Vagina (tissue), 2 donors: ENCODE results near the gene MARCHF6. TPM values are rescaled to one million over a fixed set of nuclear protein-coding genes. Genes with fewer than 3 reads are reported as not detected.
"Not testable (repeated sequence)": the region's sequence is repeated elsewhere in the genome, so short reads cannot be mapped to it uniquely, and the experiment has no call there.

Experiments used
- DNase-seq, 2 donors: peaks; one replicate each; pipeline ENCODE4 v3.0.0-alpha.2; 2017; ENCODE audit errors: extremely low spot score in 2 of 2
- H3K27ac ChIP-seq: fragments of 200-600 bp; sonication (generic); one replicate; pipeline ENCODE4 v1.5.1; 2019
- H3K27me3 ChIP-seq: fragments of 200-600 bp; sonication (generic); one replicate; pipeline ENCODE4 v1.5.1; 2019
- H3K36me3 ChIP-seq, 2 donors: fragments of 200-600 bp; sonication (generic); one replicate each; pipeline ENCODE4 v1.5.1; 2017 to 2019
- H3K4me1 ChIP-seq: fragments of 200-600 bp; sonication (generic); one replicate; pipeline ENCODE4 v1.5.1; 2019
- H3K4me3 ChIP-seq, 2 donors: fragments of 200-600 bp; sonication (generic); 1 replicate in 1 of 2; 2 replicates in 1 of 2; pipeline ENCODE4 v1.5.1; 2016 to 2019
- H3K9me3 ChIP-seq: fragments of 200-600 bp; sonication (generic); one replicate; pipeline ENCODE4 v1.5.1; 2019
- CTCF ChIP-seq, 3 experiments: fragments of 450-650 bp in 2 of 3; fragments of 200-600 bp in 1 of 3; sonication (generic) in 1 of 3; IDR thresholded peaks; one replicate each; pipeline ENCODE4 v1.5.1; 2017 to 2019; ENCODE audit warnings: antibody characterized with exemption in 3 of 3, mild to moderate bottlenecking in 2 of 3, moderate library complexity in 2 of 3
- POLR2A ChIP-seq, 2 donors: fragments of 450-650 bp; IDR thresholded peaks; one replicate each; pipeline ENCODE4 v1.6.1; 2017; ENCODE audit warnings: antibody characterized with exemption in 2 of 2, mild to moderate bottlenecking in 2 of 2, moderate library complexity in 2 of 2
- POLR2AphosphoS5 ChIP-seq, 2 donors: sonication (generic); formaldehyde crosslinking; IDR thresholded peaks; one replicate each; pipeline ENCODE4 v1.9.0; 2017; ENCODE audit warnings: antibody characterized with exemption in 2 of 2, mild to moderate bottlenecking in 2 of 2, low read depth in 1 of 2; ENCODE audit not compliant: insufficient read depth in 1 of 2
- intact Hi-C: fragments of 100-400 bp; cut with DNase I; formaldehyde crosslinking; loops from one replicate; pipeline ENCODE4 v1.15.1; 2023
- total RNA-seq: library from RNA; depleted of rRNA; stranded (reverse); fragments of >200 nt; gene quantifications from one replicate; pipeline ENCODE4 v1.2.3, GENCODE V29; 2016

The MARCHF6 gene
- total RNA-seq, 1 donor from 2014 or later = 68.8 TPM

- no peak overlapping the region for H3K27ac ChIP-seq
- no peaks in the 10 kb centered on the region for H3K36me3 ChIP-seq
- no peak for DNase-seq
- intact Hi-C loops = no loop called here
- no peak overlapping the region for H3K4me3 ChIP-seq
- no peaks in the 10 kb centered on the region for H3K27me3 ChIP-seq
- no peaks in the 10 kb centered on the region for H3K4me1 ChIP-seq
- TF ChIP-seq POLR2AphosphoS5 (IDR thresholded peaks at IDR 0.05; ENCODE audit: insufficient read depth in 1 of 2, low read depth in 1 of 2) (no peak), CTCF (IDR thresholded peaks at IDR 0.05) (no peak), POLR2A (IDR thresholded peaks at IDR 0.05) (no peak)
- no peaks in the 10 kb centered on the region for H3K9me3 ChIP-seq
Observed at GRCh38 chr5:10343486-10343885, 10.0 kb upstream of the MARCHF6 start.

GRCh38 chr5:10344461-10345106, 8.9 kb upstream of the MARCHF6 start:
- H3K27ac ChIP-seq, H3K36me3 ChIP-seq, intact Hi-C loops, DNase-seq, H3K27me3 ChIP-seq, H3K4me3 ChIP-seq, H3K4me1 ChIP-seq, H3K9me3 ChIP-seq: not testable (repeated sequence)

- intact Hi-C loops = no loop called here
- no peaks in the 10 kb centered on the region for H3K36me3 ChIP-seq
Observed at GRCh38 chr5:10348258-10348657, 5.2 kb upstream of the MARCHF6 start.

GRCh38 chr5:10351199-10351905, 2.1 kb upstream of the MARCHF6 start:
- TF ChIP-seq CTCF (IDR thresholded peaks at IDR 0.05) = no peak
- no peak for TF ChIP-seq POLR2A (IDR thresholded peaks at IDR 0.05)
- no peak for TF ChIP-seq POLR2AphosphoS5 (IDR thresholded peaks at IDR 0.05; ENCODE audit: insufficient read depth in 1 of 2, low read depth in 1 of 2)
- H3K36me3 ChIP-seq = no peaks in the 10 kb centered on the region
- H3K4me3 ChIP-seq = no peak overlapping the region
- H3K27ac ChIP-seq = no peak overlapping the region
- H3K9me3 ChIP-seq = no peaks in the 10 kb centered on the region
- intact Hi-C loops = no loop called here
- peaks cover 23% of the 10 kb centered on the region for H3K4me1 ChIP-seq
- H3K27me3 ChIP-seq = no peaks in the 10 kb centered on the region
- DNase-seq = no peak

More at GRCh38 chr5:10348258-10348657, 5.2 kb upstream of the MARCHF6 start:
- H3K4me3 ChIP-seq = no peak overlapping the region
- peaks cover 7% of the 10 kb centered on the region for H3K4me1 ChIP-seq
- TF ChIP-seq CTCF (IDR thresholded peaks at IDR 0.05) = no peak
- TF ChIP-seq POLR2A (IDR thresholded peaks at IDR 0.05) = no peak
- no peak for TF ChIP-seq POLR2AphosphoS5 (IDR thresholded peaks at IDR 0.05; ENCODE audit: insufficient read depth in 1 of 2, low read depth in 1 of 2)
- no peaks in the 10 kb centered on the region for H3K9me3 ChIP-seq
- no peak overlapping the region for H3K27ac ChIP-seq
- no peak for DNase-seq
- no peaks in the 10 kb centered on the region for H3K27me3 ChIP-seq

- TF ChIP-seq POLR2AphosphoS5 (IDR thresholded peaks at IDR 0.05; ENCODE audit: insufficient read depth in 1 of 2, low read depth in 1 of 2) = no peak
- no peak for TF ChIP-seq POLR2A (IDR thresholded peaks at IDR 0.05)
- no peak for TF ChIP-seq CTCF (IDR thresholded peaks at IDR 0.05)
- no peak overlapping the region for H3K27ac ChIP-seq
- peaks cover 27% of the 10 kb centered on the region for H3K4me1 ChIP-seq
- intact Hi-C loops = no loop called here
- no peaks in the 10 kb centered on the region for H3K36me3 ChIP-seq
- no peaks in the 10 kb centered on the region for H3K27me3 ChIP-seq
- H3K9me3 ChIP-seq = no peaks in the 10 kb centered on the region
- no peak for DNase-seq
- no peak overlapping the region for H3K4me3 ChIP-seq
Observed at GRCh38 chr5:10351919-10352318, 1.6 kb upstream of the MARCHF6 start.
